Measurements from ENCODE around the gene THEMIS2.
"Not testable (repeated sequence)": the region's sequence is repeated elsewhere in the genome, so short reads cannot be mapped to it uniquely, and the experiment has no call there.

THEMIS2 gene

DNA sequence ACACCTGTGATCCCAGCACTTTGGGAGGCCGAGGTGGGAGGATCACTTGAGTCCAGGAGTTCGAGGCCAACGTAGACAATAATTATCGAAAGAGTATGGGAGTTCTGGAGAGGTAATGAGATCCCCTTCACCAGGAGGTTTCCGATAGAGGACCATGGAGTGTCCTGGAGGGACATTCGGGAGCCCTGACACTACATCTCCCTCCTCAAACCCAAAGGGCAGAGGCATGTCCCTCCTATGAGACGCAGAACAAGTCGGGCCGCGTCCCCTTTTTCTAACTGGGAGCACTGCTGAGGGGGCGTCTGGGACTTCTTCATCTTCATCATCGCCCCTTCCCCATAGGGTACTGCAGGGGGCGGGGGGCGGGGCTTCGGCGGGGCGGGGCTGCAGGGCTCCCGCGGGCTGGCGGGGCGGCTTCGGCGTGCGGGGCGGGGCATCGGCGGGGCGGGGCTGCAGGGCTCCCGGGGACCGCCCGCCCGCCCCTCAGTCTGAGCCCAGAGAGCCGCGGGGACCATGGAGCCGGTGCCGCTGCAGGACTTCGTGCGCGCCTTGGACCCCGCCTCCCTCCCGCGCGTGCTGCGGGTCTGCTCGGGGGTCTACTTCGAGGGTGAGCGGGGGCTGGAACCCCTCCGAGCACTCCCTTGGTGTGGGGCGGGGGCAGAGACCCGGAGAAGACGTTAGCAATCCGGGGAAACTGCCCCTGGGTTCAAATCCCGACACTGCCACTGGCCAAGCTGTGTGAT lies at the start of gene THEMIS2:
Gene THEMIS2 (plus strand): TSS at position 486 of the 743 bp plus-strand sequence. CDS start 28 bp downstream, at position 514.
- DNase-seq: peak; percentile 81

DNA sequence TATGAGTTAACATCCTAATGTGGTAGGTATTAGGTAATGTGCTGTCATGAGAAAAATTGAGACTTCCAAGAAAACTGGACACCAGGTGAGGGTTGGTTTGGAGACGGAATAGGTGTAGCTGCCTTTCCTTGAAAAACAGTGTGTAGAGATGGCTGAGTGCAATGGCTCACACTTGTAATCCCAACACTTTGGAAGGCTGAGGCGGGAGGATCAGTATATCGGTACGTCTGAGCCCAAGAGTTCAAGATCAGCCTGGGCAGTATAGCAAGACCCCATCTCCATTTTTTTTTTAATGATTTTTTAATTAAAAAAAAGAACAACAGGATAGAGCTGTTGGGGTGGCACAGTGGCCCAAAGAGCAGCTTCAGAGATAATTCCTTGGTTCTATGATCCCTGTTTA lies 48.6 kb upstream of the THEMIS2 start:
- no peak for DNase-seq

GRCh38 chr1:27824411-27824810 lies 47.9 kb upstream of the THEMIS2 start:
- no peak for DNase-seq

- not testable (repeated sequence) for DNase-seq
Measured at GRCh38 chr1:27829339-27829960, 42.9 kb upstream of the THEMIS2 start.

DNA sequence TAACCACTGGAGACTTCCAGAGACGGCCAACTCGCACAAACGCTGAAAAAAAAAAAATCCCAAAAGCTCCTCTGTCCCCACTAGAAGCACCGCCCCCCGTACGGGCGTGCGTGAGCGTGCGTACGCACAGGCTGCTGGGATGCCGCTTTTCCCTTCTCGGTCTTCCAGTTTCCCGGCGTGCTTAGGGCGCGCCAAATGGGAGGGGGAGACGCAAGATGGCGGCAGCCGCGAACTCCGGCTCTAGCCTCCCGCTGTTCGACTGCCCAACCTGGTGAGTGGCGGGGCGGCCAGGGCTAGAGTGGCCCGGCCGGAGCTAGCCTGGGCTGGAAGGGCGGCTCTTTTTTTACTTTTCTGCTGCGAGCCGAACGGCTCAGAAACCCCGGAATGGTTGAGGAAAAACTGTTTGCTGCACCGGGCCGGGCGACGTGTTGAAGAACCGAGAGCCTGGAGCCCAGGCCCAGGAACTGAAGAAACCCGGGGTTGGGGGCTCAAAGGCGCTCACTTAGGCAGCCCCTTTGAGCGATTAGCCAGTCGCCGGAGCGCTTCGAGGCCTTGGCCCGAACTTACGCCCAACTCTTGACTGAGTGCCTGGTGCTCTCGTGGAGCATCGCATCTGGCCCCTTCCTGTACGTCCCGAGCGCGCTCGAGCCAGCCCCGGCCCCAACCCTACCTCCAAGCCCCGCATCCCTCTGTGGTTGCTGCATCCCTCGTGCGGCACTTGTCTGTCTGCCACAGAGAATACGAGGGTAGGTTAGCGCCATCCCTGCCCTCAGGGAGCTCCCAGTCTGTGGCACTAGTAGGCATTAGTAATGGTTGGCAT lies 41.5 kb upstream of the THEMIS2 start, which contains the start of gene PPP1R8:
Gene PPP1R8 (plus strand): TSS at position 162 of the 820 bp plus-strand sequence. CDS start 54 bp downstream, at position 216.
- peak; percentile 84 for DNase-seq

GRCh38 chr1:27831568-27832410 lies 40.6 kb upstream of the THEMIS2 start:
- DNase-seq: no peak

GRCh38 chr1:27832762-27833161 lies 39.6 kb upstream of the THEMIS2 start:
- no peak for DNase-seq

- DNase-seq: no peak
Measured at GRCh38 chr1:27833470-27833869, 38.9 kb upstream of the THEMIS2 start.

DNA sequence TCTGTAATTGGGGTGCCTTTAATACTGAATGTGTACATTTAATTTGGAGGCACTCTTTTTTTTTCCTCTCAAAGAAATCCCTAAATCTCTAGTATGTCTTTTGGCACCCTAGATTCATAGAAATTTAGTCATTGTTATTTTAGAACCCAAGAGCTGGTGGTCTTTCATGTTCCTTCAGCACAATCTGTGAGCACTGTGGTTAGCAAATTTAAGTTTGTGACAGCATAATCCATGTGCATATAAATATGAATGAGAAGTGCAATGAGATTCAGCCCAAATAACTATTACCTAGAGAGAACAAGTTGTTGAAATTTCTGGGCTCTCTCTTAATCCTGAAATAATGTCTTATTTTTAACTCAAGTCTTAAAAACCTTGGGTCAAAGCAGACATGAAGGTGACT lies 37.3 kb upstream of the THEMIS2 start:
- DNase-seq: no peak

- no peak for DNase-seq
Measured at GRCh38 chr1:27835501-27835900, 36.8 kb upstream of the THEMIS2 start.

GRCh38 chr1:27849951-27850350 lies 22.4 kb upstream of the THEMIS2 start:
- no peak for DNase-seq

DNA sequence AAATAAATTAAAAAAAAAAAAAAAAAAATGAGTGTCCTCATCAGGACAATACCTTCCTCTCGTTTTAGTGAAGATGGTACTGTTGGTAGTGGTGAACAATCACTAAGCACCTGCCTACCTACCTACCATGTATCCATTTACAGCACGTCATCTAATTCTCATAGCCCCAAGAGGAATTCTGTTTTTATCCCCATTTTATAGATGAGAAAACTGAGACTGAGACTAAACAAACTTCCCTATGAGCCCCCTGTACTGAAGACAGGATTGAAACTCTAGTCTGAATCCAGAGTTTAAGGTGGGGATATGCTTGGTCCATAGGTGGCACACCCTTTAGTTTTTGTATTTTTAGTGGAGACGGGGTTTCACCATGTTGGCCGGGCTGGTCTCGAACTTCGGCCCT lies 17.3 kb upstream of the THEMIS2 start:
- no peak for DNase-seq

DNA sequence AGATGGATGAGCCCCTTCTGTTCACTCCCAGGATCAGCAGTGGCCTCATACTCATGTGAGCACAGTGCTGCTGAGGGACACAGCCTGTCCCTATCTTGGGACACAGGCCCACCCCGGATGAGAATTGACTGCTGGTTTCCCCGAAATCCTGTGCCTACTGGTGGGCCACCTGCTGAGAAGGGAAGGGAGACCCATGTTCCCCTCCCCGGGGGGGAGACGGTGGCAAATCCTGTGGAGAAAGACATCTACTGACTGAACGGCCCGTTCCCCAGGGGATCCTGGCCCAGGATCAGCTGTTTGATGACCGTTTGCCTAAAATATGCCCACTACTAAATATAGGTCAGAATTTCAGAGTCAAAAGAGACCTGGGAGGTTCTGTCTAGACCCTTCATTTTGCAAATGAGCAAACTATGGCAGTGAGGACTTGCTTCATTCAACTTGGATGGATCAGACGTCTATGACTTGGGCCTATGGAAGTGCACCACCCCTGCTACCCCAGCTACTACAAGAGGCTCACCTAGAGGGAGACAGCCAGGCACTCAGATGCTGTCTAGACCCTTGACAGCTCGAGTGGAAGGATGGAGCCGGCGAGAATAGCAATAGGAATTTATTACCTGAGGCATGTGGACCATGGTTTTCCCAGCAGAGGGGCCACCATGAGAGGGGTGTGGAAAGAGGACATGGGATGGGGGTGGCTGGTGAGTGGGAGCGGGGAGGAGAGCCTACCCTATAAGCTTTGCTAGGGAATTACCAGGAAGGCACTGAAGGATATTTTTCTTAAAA lies 15.6 kb upstream of the THEMIS2 start:
- no peak for DNase-seq

DNA sequence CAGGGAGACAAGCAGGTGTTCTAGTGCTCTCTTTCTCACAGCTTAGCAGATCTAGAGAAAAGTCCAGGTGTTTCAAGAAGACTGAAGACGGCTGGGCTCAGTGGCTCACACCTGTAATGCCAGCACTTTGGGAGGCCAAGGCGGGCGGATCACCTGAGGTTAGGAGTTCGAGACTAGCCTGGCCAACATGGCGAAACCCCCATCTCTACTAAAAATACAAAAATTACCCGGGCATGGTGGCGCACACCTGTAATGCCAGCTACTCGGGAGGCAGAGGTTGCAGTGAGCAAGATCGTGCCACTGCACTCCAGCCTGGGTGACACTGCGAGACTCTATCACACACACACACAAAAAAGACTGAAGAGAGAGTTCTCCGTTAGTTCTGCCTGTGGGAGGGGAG lies 14.8 kb upstream of the THEMIS2 start:
- DNase-seq: not testable (repeated sequence)

DNA sequence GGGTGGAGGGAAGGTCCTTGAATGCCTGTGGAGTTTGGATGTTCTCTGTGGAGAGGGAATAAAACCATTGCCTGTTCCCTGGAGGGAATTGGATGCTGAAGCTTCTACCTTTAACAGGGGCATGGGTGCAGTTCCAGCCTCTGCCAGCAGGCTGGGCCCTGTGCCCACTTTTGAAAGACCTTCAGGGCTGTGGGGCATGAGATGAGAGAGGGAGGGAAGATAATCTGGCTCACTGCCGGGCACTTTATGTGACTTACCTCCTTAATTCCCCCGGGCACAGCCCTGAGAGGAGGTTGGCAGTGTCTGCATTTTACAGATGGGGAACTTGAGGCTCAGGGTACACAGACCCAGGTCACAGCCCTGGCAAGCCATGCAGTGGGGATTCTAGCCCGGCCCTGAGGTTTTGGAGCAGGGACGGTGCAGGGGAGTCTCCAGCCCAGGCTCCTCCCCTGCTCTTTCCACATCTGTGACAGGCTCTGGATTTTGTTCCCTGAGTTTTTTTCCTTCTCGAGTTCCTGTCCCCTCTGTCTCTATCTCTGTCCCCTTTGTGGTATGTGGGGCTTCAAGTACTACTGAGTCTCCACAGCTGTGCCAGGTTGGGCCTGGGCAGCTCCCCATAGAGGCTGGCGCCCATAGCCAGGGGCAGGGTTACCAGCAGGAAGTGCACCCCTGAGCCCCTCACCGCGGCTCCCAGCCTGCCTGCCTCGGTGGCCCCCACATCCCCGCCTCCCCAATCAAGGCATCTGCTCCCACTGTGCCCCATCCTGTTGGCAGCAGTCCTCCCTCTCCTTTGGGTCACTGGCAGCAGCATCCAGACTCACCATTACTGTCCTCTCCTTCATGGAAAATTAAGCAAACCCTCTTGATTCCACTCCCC lies 14.0 kb upstream of the THEMIS2 start:
- peak; percentile 86 for DNase-seq

DNA sequence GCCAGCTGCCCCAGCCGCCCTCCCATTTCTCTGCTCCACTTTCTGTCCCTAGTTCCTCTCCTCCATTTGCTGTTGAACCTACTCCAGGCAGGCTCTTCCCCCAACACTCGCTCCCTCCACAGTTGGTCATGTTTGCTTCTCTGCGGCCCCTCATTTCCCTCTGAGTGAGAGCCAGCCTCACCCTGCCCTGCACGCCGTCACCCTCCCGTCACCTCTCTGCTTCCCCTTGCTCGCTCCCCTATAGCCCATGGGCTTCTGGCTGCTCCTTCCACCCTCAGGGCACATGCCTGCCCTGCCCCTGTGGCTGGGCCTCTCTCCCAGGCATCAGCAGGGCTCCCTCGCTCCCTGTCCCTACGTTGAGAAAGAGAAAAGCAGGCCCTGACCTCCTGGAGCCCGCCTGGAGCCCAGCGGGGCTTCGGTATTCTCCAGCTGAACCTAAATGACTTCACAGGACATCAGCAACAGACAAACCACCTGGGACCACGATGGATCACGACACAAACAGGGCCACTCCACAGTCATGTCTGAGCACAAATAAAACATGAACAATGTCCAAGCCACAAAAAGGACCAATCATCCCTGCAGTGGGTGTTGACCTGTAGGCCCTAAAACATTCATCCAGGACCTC lies 13.3 kb upstream of the THEMIS2 start:
- DNase-seq: no peak

GRCh38 chr1:27861436-27861835 lies 10.9 kb upstream of the THEMIS2 start:
- DNase-seq: no peak

- no peak for DNase-seq
Measured at GRCh38 chr1:27862004-27862403, 10.3 kb upstream of the THEMIS2 start.

GRCh38 chr1:27862671-27863537 lies 9.4 kb upstream of the THEMIS2 start:
- DNase-seq: no peak
